Metanephros (tissue), 1 donor: ENCODE results near the gene VWC2. TPM values are rescaled to one million over a fixed set of nuclear protein-coding genes. Genes with fewer than 3 reads are reported as not detected.

Experiments
- total RNA-seq: library from RNA; depleted of rRNA; stranded (reverse); fragments of >200 nt; gene quantifications from one replicate; pipeline ENCODE4 v1.2.3, GENCODE V29; 2014

VWC2 gene
- 0.70 TPM for total RNA-seq

DNA sequence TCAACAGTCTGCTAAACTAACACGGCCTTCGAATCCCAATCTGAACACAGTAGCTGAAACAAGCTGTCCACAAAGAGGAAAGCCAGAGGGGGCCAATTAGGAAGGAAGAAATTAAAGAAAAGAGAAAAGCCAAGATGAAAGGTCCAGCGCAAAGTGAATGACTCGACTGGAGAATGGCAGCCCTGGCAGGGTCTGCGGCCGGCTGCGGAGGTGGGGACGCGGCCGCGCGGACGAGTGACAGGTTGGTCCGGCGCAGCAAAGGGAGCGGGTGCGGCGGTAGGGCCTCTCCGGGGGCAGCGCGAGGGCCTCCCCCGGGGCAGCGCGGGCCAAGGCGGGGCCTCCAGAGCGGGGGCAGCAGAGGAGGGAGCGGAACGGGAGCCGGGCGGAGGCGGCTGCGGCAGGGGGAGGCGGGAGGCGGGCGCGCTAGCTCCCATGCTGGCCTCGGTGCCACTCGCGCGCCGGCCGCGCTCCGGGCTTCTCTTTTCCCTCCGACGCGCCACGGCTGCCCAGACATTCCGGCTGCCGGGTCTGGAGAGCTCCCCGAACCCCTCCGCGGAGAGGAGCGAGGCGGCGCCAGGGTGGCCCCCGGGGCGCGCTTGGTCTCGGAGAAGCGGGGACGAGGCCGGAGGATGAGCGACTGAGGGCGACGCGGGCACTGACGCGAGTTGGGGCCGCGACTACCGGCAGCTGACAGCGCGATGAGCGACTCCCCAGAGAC lies at the start of gene VWC2:
TSS of gene VWC2 (plus strand) at position 421 of the 718 bp plus-strand sequence. CDS start 1,798 bp downstream, outside the sequence.

